ENCODE data around the gene ZC3HAV1L. TPM values are rescaled to one million over a fixed set of nuclear protein-coding genes. Genes with fewer than 3 reads are reported as not detected.

The ZC3HAV1L gene
- total and polyA plus RNA-seq, 2 of the 13 experiments (the other 11 are each of a cell fraction or from before 2014, with no cell fraction given): 8.4 to 11.1 TPM

GRCh38 chr7:139079861-139080260, 44.0 kb upstream of the ZC3HAV1L start:
- H3K4me3 ChIP-seq (replicated peaks in 1 of 3; ENCODE audit: insufficient read depth in 1 of 3, low read depth in 2 of 3, low read length in 3 of 3): no peak overlapping the region
- no peak for DNase-seq (ENCODE audit: low spot score)
- no peaks in the 10 kb centered on the region; the same call in 1 of the 2 replicates for H4K20me1 ChIP-seq (ENCODE audit: insufficient read depth, low read length)
- BruUV-seq (replicated peaks): TSS peak; percentile 28
- no peaks in the 10 kb centered on the region for H3K27me3 ChIP-seq (ENCODE audit: control insufficient read depth in 1 of 2, insufficient read depth in 2 of 2, low read length in 2 of 2)
- no peak overlapping the region for H3K9ac ChIP-seq (ENCODE audit: insufficient read depth, low read depth, low read length)
- H3K4me2 ChIP-seq (ENCODE audit: low read depth, low read length): no peak overlapping the region
- peaks cover 18 to 72% of the 10 kb centered on the region in 2 experiments for H3K36me3 ChIP-seq (replicated peaks in 1 of 2; ENCODE audit: control insufficient read depth in 1 of 2, insufficient read depth in 2 of 2, low read length in 2 of 2)
- FAIRE-seq: no peak
- POLR2A ChIA-PET: interaction anchor here (0.7 kb wide), 1 partner anchor 37 kb away, joined by 3 read pairs; no protein-coding TSS in a partner anchor
- H3K79me2 ChIP-seq (ENCODE audit: insufficient read depth, low read length): no peaks in the 10 kb centered on the region
- H3K27ac ChIP-seq (ENCODE audit: extremely low read length, insufficient read depth, low read length): no peak overlapping the region
- no peak for ATAC-seq
- in situ Hi-C loops (cut with HindIII; ENCODE audit: extremely low pct_ligation_motif_present, low pct_unique_long_range_greater_than_20kb) (no loop called here), intact Hi-C loops (cut with micrococcal nuclease; ENCODE audit: unreplicated experiment) (no loop called here)
- CTCF ChIA-PET (ENCODE audit: low intra/inter-chr PET ratio, low total read pairs): no interaction called here
- H2AFZ ChIP-seq (ENCODE audit: low read length): no peak overlapping the region
- no peaks in the 10 kb centered on the region for H3K9me3 ChIP-seq (ENCODE audit: low read length)
- peaks cover 27% of the 10 kb centered on the region for H3K4me1 ChIP-seq (ENCODE audit: insufficient read depth, low read length)
- 100% methylated on average over 9 of the region's 15 CpGs for WGBS (ENCODE audit: low lambda C conversion rate)
- TF ChIP-seq GTF3A (CRISPR knock-in tag; conservative IDR thresholded peaks at IDR 0.05): no peak
- no peak for TF ChIP-seq NKX3-1 (CRISPR knock-in tag; IDR thresholded peaks at IDR 0.05)
- no peak for TF ChIP-seq CENPBD1 (CRISPR knock-in tag; IDR thresholded peaks at IDR 0.05; ENCODE audit: borderline replicate concordance, low read depth)
- no peak for TF ChIP-seq PATZ1 (CRISPR knock-in tag; IDR thresholded peaks at IDR 0.05)
- TF ChIP-seq HOXA9 (CRISPR knock-in tag; IDR thresholded peaks at IDR 0.05; ENCODE audit: borderline replicate concordance): no peak
- no peak for TF ChIP-seq ZNF18 (CRISPR knock-in tag; IDR thresholded peaks at IDR 0.05; ENCODE audit: insufficient replicate concordance)
- no peak for TF ChIP-seq NCOA2 (CRISPR knock-in tag; IDR thresholded peaks at IDR 0.05)
- TF ChIP-seq ZBTB21 (CRISPR knock-in tag; IDR thresholded peaks at IDR 0.05): no peak
- TF ChIP-seq ZXDC (CRISPR knock-in tag; IDR thresholded peaks at IDR 0.05): no peak
- no peak for TF ChIP-seq MAX (IDR thresholded peaks at IDR 0.05)
- TF ChIP-seq ZBTB25 (CRISPR knock-in tag; IDR thresholded peaks at IDR 0.05): no peak
- TF ChIP-seq ZNF33A (CRISPR knock-in tag; IDR thresholded peaks at IDR 0.05; ENCODE audit: borderline replicate concordance): no peak
- no peak for TF ChIP-seq PBX2 (CRISPR knock-in tag; IDR thresholded peaks at IDR 0.05)
- TF ChIP-seq TFDP1 (CRISPR knock-in tag; IDR thresholded peaks at IDR 0.05; ENCODE audit: borderline replicate concordance): no peak

Data from HepG2 (cell line).